ENCODE data around the gene LGI1. TPM values are rescaled to one million over a fixed set of nuclear protein-coding genes. Genes with fewer than 3 reads are reported as not detected.

Gene LGI1
- total RNA-seq, 2 experiments from 2014 or later = not detected

GRCh38 chr10:93777092-93777491, 19.4 kb downstream of the LGI1 start:
- Mint-ChIP-seq H3K4me1 (no peaks in the 10 kb centered on the region), H3K27ac (no peak overlapping the region), H3K4me3 (no peak overlapping the region), H3K36me3 (ENCODE audit: low read depth) (no peaks in the 10 kb centered on the region), H3K27me3 (peaks cover 9% of the 10 kb centered on the region), H3K9me3 (ENCODE audit: low read depth) (no peaks in the 10 kb centered on the region)
- intact Hi-C loops (cut with DNase I, micrococcal nuclease) = no loop called here
- ChIA-PET CTCF (no interaction called here), POLR2A (no interaction called here)
- ATAC-seq = no peak
- DNase-seq = no peak

GRCh38 chr10:93784059-93784458, 26.3 kb downstream of the LGI1 start:
- ChIA-PET POLR2A (no interaction called here), CTCF (interaction anchor here (0.8 to 1.1 kb wide), 2 partner anchors 32 to 202 kb away, joined by 3 read pairs; no protein-coding TSS in a partner anchor)
- intact Hi-C loops (cut with DNase I, micrococcal nuclease) = no loop called here
- no peaks in the 10 kb centered on the region for H3K4me1 Mint-ChIP-seq
- no peak overlapping the region for H3K4me3 Mint-ChIP-seq
- H3K36me3 Mint-ChIP-seq (ENCODE audit: low read depth) = no peaks in the 10 kb centered on the region
- DNase-seq = no peak
- peaks cover 4% of the 10 kb centered on the region for H3K27me3 Mint-ChIP-seq
- H3K9me3 Mint-ChIP-seq (ENCODE audit: low read depth) = no peaks in the 10 kb centered on the region
- no peak for ATAC-seq
- H3K27ac Mint-ChIP-seq = no peak overlapping the region

- H3K27ac Mint-ChIP-seq = no peak overlapping the region
- H3K36me3 Mint-ChIP-seq (ENCODE audit: low read depth) = no peaks in the 10 kb centered on the region
- intact Hi-C loops (cut with DNase I, micrococcal nuclease) = no loop called here
- CTCF ChIA-PET = interaction anchor here (0.6 kb wide), 1 partner anchor 86 kb away, joined by 5 read pairs; the partner anchor contains the start of gene FRA10AC1
- H3K4me1 Mint-ChIP-seq = no peaks in the 10 kb centered on the region
- no peak overlapping the region for H3K4me3 Mint-ChIP-seq
- POLR2A ChIA-PET = no interaction called here
- H3K27me3 Mint-ChIP-seq = peaks cover 10% of the 10 kb centered on the region
- no peaks in the 10 kb centered on the region for H3K9me3 Mint-ChIP-seq (ENCODE audit: low read depth)
- DNase-seq = no peak
- no peak for ATAC-seq
Observed at GRCh38 chr10:93788413-93789208, 30.9 kb downstream of the LGI1 start.

- no peak overlapping the region for H3K27ac Mint-ChIP-seq
- no peaks in the 10 kb centered on the region for H3K4me1 Mint-ChIP-seq
- POLR2A ChIA-PET = interaction anchor here (0.7 kb wide), 1 partner anchor 14 kb away, joined by 3 read pairs; no protein-coding TSS in a partner anchor
- H3K27me3 Mint-ChIP-seq = peaks cover 14% of the 10 kb centered on the region
- no peak overlapping the region for H3K4me3 Mint-ChIP-seq
- no peaks in the 10 kb centered on the region for H3K9me3 Mint-ChIP-seq (ENCODE audit: low read depth)
- ATAC-seq (no peak), DNase-seq (no peak)
- H3K36me3 Mint-ChIP-seq (ENCODE audit: low read depth) = no peaks in the 10 kb centered on the region
- CTCF ChIA-PET = no interaction called here
- intact Hi-C loops (cut with DNase I, micrococcal nuclease) = no loop called here
Observed at GRCh38 chr10:93790439-93790838, 32.7 kb downstream of the LGI1 start.

- ChIA-PET CTCF (no interaction called here), POLR2A (no interaction called here)
- no peaks in the 10 kb centered on the region for H3K4me1 Mint-ChIP-seq
- DNase-seq = no peak
- H3K36me3 Mint-ChIP-seq (ENCODE audit: low read depth) = no peaks in the 10 kb centered on the region
- no peak overlapping the region for H3K4me3 Mint-ChIP-seq
- intact Hi-C loops (cut with DNase I, micrococcal nuclease) = no loop called here
- no peaks in the 10 kb centered on the region for H3K9me3 Mint-ChIP-seq (ENCODE audit: low read depth)
- peaks cover 16% of the 10 kb centered on the region for H3K27me3 Mint-ChIP-seq
- no peak for ATAC-seq
- H3K27ac Mint-ChIP-seq = no peak overlapping the region
Observed at GRCh38 chr10:93796167-93796566, 38.4 kb downstream of the LGI1 start.

GRCh38 chr10:93797825-93798224, 40.1 kb downstream of the LGI1 start:
- CTCF ChIA-PET = interaction anchor here (1.2 kb wide), 1 partner anchor 13 kb away, joined by 3 read pairs; no protein-coding TSS in a partner anchor
- H3K36me3 Mint-ChIP-seq (ENCODE audit: low read depth) = no peaks in the 10 kb centered on the region
- no peak overlapping the region for H3K4me3 Mint-ChIP-seq
- DNase-seq (no peak), ATAC-seq (no peak)
- intact Hi-C loops (cut with DNase I, micrococcal nuclease) = no loop called here
- H3K27ac Mint-ChIP-seq = no peak overlapping the region
- no peaks in the 10 kb centered on the region for H3K9me3 Mint-ChIP-seq (ENCODE audit: low read depth)
- H3K27me3 Mint-ChIP-seq = peaks cover 22% of the 10 kb centered on the region
- H3K4me1 Mint-ChIP-seq = no peaks in the 10 kb centered on the region
- POLR2A ChIA-PET = no interaction called here

- ChIA-PET CTCF (interaction anchor here (1.2 kb wide), 1 partner anchor 12 kb away, joined by 3 read pairs; no protein-coding TSS in a partner anchor), POLR2A (no interaction called here)
- H3K9me3 Mint-ChIP-seq (ENCODE audit: low read depth) = no peaks in the 10 kb centered on the region
- peaks cover 28% of the 10 kb centered on the region for H3K27me3 Mint-ChIP-seq
- H3K4me3 Mint-ChIP-seq = no peak overlapping the region
- DNase-seq (no peak), ATAC-seq (no peak)
- no peak overlapping the region for H3K27ac Mint-ChIP-seq
- H3K36me3 Mint-ChIP-seq (ENCODE audit: low read depth) = no peaks in the 10 kb centered on the region
- no peaks in the 10 kb centered on the region for H3K4me1 Mint-ChIP-seq
- intact Hi-C loops (cut with DNase I, micrococcal nuclease) = no loop called here
Observed at GRCh38 chr10:93799155-93799708, 41.5 kb downstream of the LGI1 start.

- no peaks in the 10 kb centered on the region for H3K4me1 Mint-ChIP-seq
- H3K4me3 Mint-ChIP-seq = no peak overlapping the region
- ChIA-PET CTCF (interaction anchor here (0.6 to 1.1 kb wide), 4 partner anchors 12 to 155 kb away, joined by 3 read pairs; no protein-coding TSS in a partner anchor), POLR2A (interaction anchor here (0.6 kb wide), 1 partner anchor 13 kb away, joined by 3 read pairs; no protein-coding TSS in a partner anchor)
- H3K27me3 Mint-ChIP-seq = peaks cover 25% of the 10 kb centered on the region
- H3K36me3 Mint-ChIP-seq (ENCODE audit: low read depth) = no peaks in the 10 kb centered on the region
- H3K27ac Mint-ChIP-seq = no peak overlapping the region
- no peaks in the 10 kb centered on the region for H3K9me3 Mint-ChIP-seq (ENCODE audit: low read depth)
- no peak for DNase-seq
- no peak for ATAC-seq
- intact Hi-C loops (cut with DNase I, micrococcal nuclease) = no loop called here
Observed at GRCh38 chr10:93804200-93804599, 46.5 kb downstream of the LGI1 start.

GRCh38 chr10:93806903-93807302, 49.2 kb downstream of the LGI1 start:
- no peaks in the 10 kb centered on the region for H3K36me3 Mint-ChIP-seq (ENCODE audit: low read depth)
- ChIA-PET POLR2A (no interaction called here), CTCF (no interaction called here)
- no peaks in the 10 kb centered on the region for H3K9me3 Mint-ChIP-seq (ENCODE audit: low read depth)
- no peak for ATAC-seq
- no peak for DNase-seq
- H3K27ac Mint-ChIP-seq = no peak overlapping the region
- intact Hi-C loops (cut with DNase I, micrococcal nuclease) = no loop called here
- no peak overlapping the region for H3K4me3 Mint-ChIP-seq
- no peaks in the 10 kb centered on the region for H3K4me1 Mint-ChIP-seq
- H3K27me3 Mint-ChIP-seq = peaks cover 24% of the 10 kb centered on the region

GRCh38 chr10:93807371-93807770, 49.6 kb downstream of the LGI1 start:
- ATAC-seq = no peak
- intact Hi-C loops (cut with DNase I, micrococcal nuclease) = no loop called here
- H3K36me3 Mint-ChIP-seq (ENCODE audit: low read depth) = no peaks in the 10 kb centered on the region
- H3K4me1 Mint-ChIP-seq = no peaks in the 10 kb centered on the region
- H3K27ac Mint-ChIP-seq = no peak overlapping the region
- H3K27me3 Mint-ChIP-seq = peaks cover 19% of the 10 kb centered on the region
- no peak overlapping the region for H3K4me3 Mint-ChIP-seq
- POLR2A ChIA-PET = no interaction called here
- no peaks in the 10 kb centered on the region for H3K9me3 Mint-ChIP-seq (ENCODE audit: low read depth)
- DNase-seq = no peak
- CTCF ChIA-PET = no interaction called here

GRCh38 chr10:93812659-93813338, 55.1 kb downstream of the LGI1 start:
- Mint-ChIP-seq H3K27ac (no peak overlapping the region), H3K4me3 (no peak overlapping the region), H3K4me1 (no peaks in the 10 kb centered on the region), H3K27me3 (peaks cover 27% of the 10 kb centered on the region), H3K9me3 (ENCODE audit: low read depth) (no peaks in the 10 kb centered on the region), H3K36me3 (ENCODE audit: low read depth) (no peaks in the 10 kb centered on the region)
- intact Hi-C loops (cut with DNase I, micrococcal nuclease) = loop anchor here in 1 of 2 experiments (2.0 kb wide), 1 partner anchor 108 kb away; no protein-coding TSS in a partner anchor
- DNase-seq (no peak), ATAC-seq (no peak)
- ChIA-PET POLR2A (no interaction called here), CTCF (no interaction called here)

Data from activated CD4-positive, alpha-beta T cell treated with anti-CD3 and anti-CD28 coated beads for 36 hours (primary cell).